Sigmoid colon (tissue), 7 donors: ENCODE measurements around the gene NELFCD. TPM values are rescaled to one million over a fixed set of nuclear protein-coding genes. Genes with fewer than 3 reads are reported as not detected.

ENCODE experiments used
- DNase-seq: peaks from one replicate; pipeline ENCODE4 v3.0.0-alpha.2; 2019
- H3K27ac ChIP-seq, 4 donors: fragments of 200-600 bp; sonication (generic); one replicate each; pipeline ENCODE4 v1.5.1; 2016 to 2019; ENCODE audit warnings: mild to moderate bottlenecking in 1 of 4
- H3K27me3 ChIP-seq, 3 donors: fragments of 200-600 bp; sonication (generic); one replicate each; pipeline ENCODE4 v1.5.1; 2019; ENCODE audit warnings: mild to moderate bottlenecking in 1 of 3
- H3K36me3 ChIP-seq, 4 donors: fragments of 200-600 bp; sonication (generic); one replicate each; pipeline ENCODE4 v1.5.1; 2016 to 2019
- H3K4me1 ChIP-seq, 4 donors: fragments of 200-600 bp; sonication (generic); one replicate each; pipeline ENCODE4 v1.5.1; 2017 to 2019
- H3K4me3 ChIP-seq, 4 donors: fragments of 200-600 bp; sonication (generic); one replicate each; pipeline ENCODE4 v1.5.1; 2017 to 2019; ENCODE audit warnings: mild to moderate bottlenecking in 2 of 4, moderate library complexity in 1 of 4
- H3K9me3 ChIP-seq, 4 donors: fragments of 200-600 bp in 3 of 4; sonication (generic) in 3 of 4; one replicate each; pipeline versions ENCODE4 v1.5.1 to v1.6.1; 2013 to 2019
- EP300 ChIP-seq, 4 donors: sonication (generic); formaldehyde crosslinking; IDR thresholded peaks; one replicate each; pipeline ENCODE4 v1.6.1; 2017; ENCODE audit warnings: antibody characterized with exemption in 4 of 4
- POLR2A ChIP-seq, 2 donors: fragments of 450-650 bp; IDR thresholded peaks; one replicate each; pipeline ENCODE4 v1.6.1; 2016; ENCODE audit warnings: antibody characterized with exemption in 2 of 2, mild to moderate bottlenecking in 2 of 2, moderate library complexity in 2 of 2
- POLR2AphosphoS5 ChIP-seq, 4 donors: sonication (generic); formaldehyde crosslinking; IDR thresholded peaks; one replicate each; pipeline ENCODE4 v1.6.1; 2017; ENCODE audit warnings: antibody characterized with exemption in 4 of 4
- WGBS, 2 donors: extraction: QIAGEN DNeasy Blood & Tissue Kit; methylation state at CpG; one replicate each; pipeline ENCODE4 v1.1.7; 2013; 5-methylcytosine and 5-hydroxymethylcytosine counted together
- intact Hi-C: fragments of 100-400 bp; cut with DNase I; formaldehyde crosslinking; loops from one replicate; pipeline ENCODE4 v1.15.1; 2023
- polyA plus RNA-seq, 3 donors: library from polyadenylated mRNA; stranded (reverse); fragments of 200-250 nt; gene quantifications; one replicate each; pipeline ENCODE4 v1.2.3, GENCODE V29; 2013
- total RNA-seq, 4 donors: library from RNA; depleted of rRNA; stranded (reverse); fragments of >200 nt; gene quantifications; one replicate each; pipeline ENCODE4 v1.1.0, GENCODE V29; 2016
- TF ChIP-seq, protein P1 (sequence below), 4 experiments: fragments of 450-650 bp in 3 of 4; fragments of 200-600 bp in 1 of 4; IDR thresholded peaks; one replicate each; pipeline ENCODE4 v1.5.1; 2016 to 2019; ENCODE audit warnings: antibody characterized with exemption in 4 of 4, mild to moderate bottlenecking in 3 of 4, moderate library complexity in 2 of 4
- donor health status: healthy with polysubstance abuse.
- donor health status: Bipolar disorder and iron deficiency.
- donor health status: healthy.

NELFCD gene
- total and polyA plus RNA-seq, 7 donors = 22.7 to 53.2 (median 42.8) TPM

DNA sequence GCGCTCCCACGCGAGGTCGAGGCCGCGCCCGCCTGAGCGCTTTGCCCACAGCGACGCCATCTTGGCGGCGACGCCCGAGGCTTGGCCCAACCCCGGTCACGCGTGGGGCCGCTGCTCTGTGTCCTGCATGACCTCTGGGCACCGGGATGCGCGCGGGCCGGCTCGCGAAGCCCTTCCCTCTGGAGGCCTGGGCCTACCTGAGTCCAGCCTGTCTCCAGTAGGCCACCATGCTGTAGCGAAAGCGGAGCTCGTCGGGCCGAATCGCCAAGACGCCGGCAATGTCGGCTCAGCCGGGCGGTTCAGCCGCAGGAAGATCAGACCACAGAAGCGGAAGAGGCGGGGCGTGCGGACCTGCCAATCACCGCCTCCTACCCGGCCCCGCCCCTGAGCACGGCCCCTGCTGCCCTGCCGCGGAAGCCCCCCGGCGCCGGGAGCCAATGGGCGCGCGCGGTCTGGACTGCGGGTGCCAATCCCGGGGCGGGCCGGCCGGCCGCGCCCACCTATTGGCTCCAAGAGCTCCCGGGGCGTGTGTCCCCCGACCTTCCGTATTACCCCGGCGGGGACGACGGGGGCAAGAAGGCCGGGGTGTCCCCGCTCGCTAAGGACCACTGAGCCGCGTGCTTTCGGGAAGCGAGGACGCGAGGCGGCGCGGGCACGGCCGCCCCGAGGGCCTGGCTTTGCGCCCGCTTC, 51.1 kb downstream of the NELFCD start, which contains the start of gene ATP5F1E:
Gene ATP5F1E, minus strand, starts transcription at position 313 of the 690 bp plus-strand sequence. Its CDS starts 84 bp downstream, at position 229.
- intact Hi-C loops = loop anchor here (1.0 to 5.0 kb wide), 4 partner anchors 10 to 139 kb away; partner anchors contain the start of genes CTSZ, NELFCD and PRELID3B
- H3K36me3 ChIP-seq = peaks cover 11 to 66% (median 25%) of the 10 kb centered on the region in 4 donors
- H3K27ac ChIP-seq = peak within 1 kb of the TSS; percentile 88 to 94 (median 92)
- DNase-seq = peak; percentile 98
- TF ChIP-seq POLR2AphosphoS5 (IDR thresholded peaks at IDR 0.05) = peak; percentile 88 to 98 (median 96)
- TF ChIP-seq, protein P1, sequence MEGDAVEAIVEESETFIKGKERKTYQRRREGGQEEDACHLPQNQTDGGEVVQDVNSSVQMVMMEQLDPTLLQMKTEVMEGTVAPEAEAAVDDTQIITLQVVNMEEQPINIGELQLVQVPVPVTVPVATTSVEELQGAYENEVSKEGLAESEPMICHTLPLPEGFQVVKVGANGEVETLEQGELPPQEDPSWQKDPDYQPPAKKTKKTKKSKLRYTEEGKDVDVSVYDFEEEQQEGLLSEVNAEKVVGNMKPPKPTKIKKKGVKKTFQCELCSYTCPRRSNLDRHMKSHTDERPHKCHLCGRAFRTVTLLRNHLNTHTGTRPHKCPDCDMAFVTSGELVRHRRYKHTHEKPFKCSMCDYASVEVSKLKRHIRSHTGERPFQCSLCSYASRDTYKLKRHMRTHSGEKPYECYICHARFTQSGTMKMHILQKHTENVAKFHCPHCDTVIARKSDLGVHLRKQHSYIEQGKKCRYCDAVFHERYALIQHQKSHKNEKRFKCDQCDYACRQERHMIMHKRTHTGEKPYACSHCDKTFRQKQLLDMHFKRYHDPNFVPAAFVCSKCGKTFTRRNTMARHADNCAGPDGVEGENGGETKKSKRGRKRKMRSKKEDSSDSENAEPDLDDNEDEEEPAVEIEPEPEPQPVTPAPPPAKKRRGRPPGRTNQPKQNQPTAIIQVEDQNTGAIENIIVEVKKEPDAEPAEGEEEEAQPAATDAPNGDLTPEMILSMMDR (IDR thresholded peaks at IDR 0.05) = no peak
- no peak for TF ChIP-seq EP300 (IDR thresholded peaks at IDR 0.05)
- peak; percentile 73 to 82 for TF ChIP-seq POLR2A (IDR thresholded peaks at IDR 0.05)
- peaks cover 0 to 51% (median 48%) of the 10 kb centered on the region in 4 donors for H3K4me1 ChIP-seq
- WGBS, 2 donors = 0% methylated on average over 86 of the region's 86 CpGs
- no peaks in the 10 kb centered on the region for H3K9me3 ChIP-seq
- H3K4me3 ChIP-seq = peak within 1 kb of the TSS; percentile 77 to 88 (median 82)
- H3K27me3 ChIP-seq = no peaks in the 10 kb centered on the region

GRCh38 chr20:59032713-59033059, 51.6 kb downstream of the NELFCD start:
- TF ChIP-seq, protein P1 (IDR thresholded peaks at IDR 0.05) = peak; percentile 26 to 43 (median 34)
- no peak for TF ChIP-seq EP300 (IDR thresholded peaks at IDR 0.05)
- TF ChIP-seq POLR2AphosphoS5 (IDR thresholded peaks at IDR 0.05) = no peak
- no peak for TF ChIP-seq POLR2A (IDR thresholded peaks at IDR 0.05)
- Histone ChIP-seq H3K4me3 (peak overlapping the region; percentile 60 to 82 (median 79)), H3K9me3 (no peaks in the 10 kb centered on the region), H3K27ac (peak overlapping the region; percentile 88 to 94 (median 92)), H3K36me3 (peaks cover 11 to 66% (median 26%) of the 10 kb centered on the region in 4 donors), H3K4me1 (peaks cover 0 to 46% (median 42%) of the 10 kb centered on the region in 4 donors), H3K27me3 (no peaks in the 10 kb centered on the region)
- 1 to 4% methylated on average over 13 of the region's 13 CpGs for WGBS, 2 donors
- no peak for DNase-seq
- intact Hi-C loops = loop anchor here (1.0 to 5.0 kb wide), 4 partner anchors 10 to 140 kb away; partner anchors contain the start of genes CTSZ, NELFCD and PRELID3B

DNA sequence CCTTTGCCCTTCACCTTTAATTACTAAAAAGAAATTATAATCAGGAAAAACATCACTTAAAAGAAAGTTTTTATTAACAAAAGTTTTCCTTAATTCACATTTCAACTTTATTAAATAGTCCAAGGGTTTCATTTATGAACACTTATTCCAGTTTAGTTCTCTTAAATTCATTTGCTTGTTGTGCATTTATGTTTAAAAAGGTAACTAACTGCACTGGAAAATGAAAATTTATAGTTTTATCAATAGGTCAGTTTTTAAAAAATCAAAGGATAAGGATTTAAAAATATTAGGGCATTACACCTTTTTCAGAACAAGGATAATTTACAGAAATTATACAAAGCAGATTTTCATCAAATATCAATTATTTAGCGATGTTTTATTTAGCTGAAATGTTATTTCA, 52.0 kb downstream of the NELFCD start:
- Histone ChIP-seq H3K9me3 (no peaks in the 10 kb centered on the region), H3K4me3 (peak overlapping the region in 3 of 4 donors; percentile 77 to 82 (median 81)), H3K27me3 (no peaks in the 10 kb centered on the region), H3K36me3 (peaks cover 11 to 66% (median 28%) of the 10 kb centered on the region in 4 donors), H3K4me1 (peaks cover 0 to 42% (median 38%) of the 10 kb centered on the region in 4 donors), H3K27ac (peak overlapping the region; percentile 88 to 94 (median 92))
- WGBS, 2 donors = 99 to 100% methylated on average over 1 of the region's 1 CpG
- no peak for DNase-seq
- TF ChIP-seq EP300 (IDR thresholded peaks at IDR 0.05) = no peak
- TF ChIP-seq, protein P1 (IDR thresholded peaks at IDR 0.05) = peak in 1 of 4 experiments; percentile 3
- intact Hi-C loops = loop anchor here (2.0 to 5.0 kb wide), 3 partner anchors 26 to 140 kb away; partner anchors contain the start of genes CTSZ and NELFCD

- no peak for DNase-seq
- Histone ChIP-seq H3K4me3 (no peak overlapping the region), H3K9me3 (no peaks in the 10 kb centered on the region), H3K27ac (no peak overlapping the region), H3K36me3 (peaks cover 11 to 63% (median 29%) of the 10 kb centered on the region in 4 donors), H3K27me3 (no peaks in the 10 kb centered on the region), H3K4me1 (peaks cover 0 to 36% (median 32%) of the 10 kb centered on the region in 4 donors)
- TF ChIP-seq POLR2A (IDR thresholded peaks at IDR 0.05) (no peak), POLR2AphosphoS5 (IDR thresholded peaks at IDR 0.05) (no peak), EP300 (IDR thresholded peaks at IDR 0.05) (no peak)
- TF ChIP-seq, protein P1 (IDR thresholded peaks at IDR 0.05) = no peak
- intact Hi-C loops = loop anchor here (2.0 to 5.0 kb wide), 3 partner anchors 27 to 141 kb away; partner anchors contain the start of genes CTSZ and NELFCD
- WGBS, 2 donors = 76 to 87% methylated on average over 2 of the region's 2 CpGs
Measured at GRCh38 chr20:59033616-59034165, 52.6 kb downstream of the NELFCD start.
